Panc1 (cell line): Measurements from ENCODE around the gene EIF4E1B.

Experiments used
- POLR2AphosphoS5 ChIP-seq: IDR thresholded peaks from 2 replicates; pipeline ENCODE4 v1.6.1; 2012; ENCODE audit warnings: mild to moderate bottlenecking, low read depth, low read length, moderate library complexity
- SIN3A ChIP-seq: IDR thresholded peaks from 2 replicates; pipeline ENCODE4 v1.6.1; 2012; ENCODE audit warnings: low read depth, mild to moderate bottlenecking, low read length, moderate library complexity, borderline replicate concordance; ENCODE audit not compliant: insufficient read depth
- TF ChIP-seq, protein P1 (sequence below): fragments of 450-650 bp; IDR thresholded peaks from 2 replicates; pipeline ENCODE4 v1.5.1; 2017; ENCODE audit warnings: mild to moderate bottlenecking
- TF ChIP-seq, protein P2 (sequence below), 2 experiments: IDR thresholded peaks; 2 replicates each; pipeline ENCODE4 v1.6.1; 2011 to 2012; ENCODE audit warnings: low read depth in 2 of 2, control low read depth in 1 of 2, low read length in 1 of 2, mild to moderate bottlenecking in 1 of 2, moderate library complexity in 1 of 2; ENCODE audit not compliant: insufficient read depth in 1 of 2

GRCh38 chr5:176589039-176589769, 41.3 kb upstream of the EIF4E1B start:
- TF ChIP-seq, protein P1, sequence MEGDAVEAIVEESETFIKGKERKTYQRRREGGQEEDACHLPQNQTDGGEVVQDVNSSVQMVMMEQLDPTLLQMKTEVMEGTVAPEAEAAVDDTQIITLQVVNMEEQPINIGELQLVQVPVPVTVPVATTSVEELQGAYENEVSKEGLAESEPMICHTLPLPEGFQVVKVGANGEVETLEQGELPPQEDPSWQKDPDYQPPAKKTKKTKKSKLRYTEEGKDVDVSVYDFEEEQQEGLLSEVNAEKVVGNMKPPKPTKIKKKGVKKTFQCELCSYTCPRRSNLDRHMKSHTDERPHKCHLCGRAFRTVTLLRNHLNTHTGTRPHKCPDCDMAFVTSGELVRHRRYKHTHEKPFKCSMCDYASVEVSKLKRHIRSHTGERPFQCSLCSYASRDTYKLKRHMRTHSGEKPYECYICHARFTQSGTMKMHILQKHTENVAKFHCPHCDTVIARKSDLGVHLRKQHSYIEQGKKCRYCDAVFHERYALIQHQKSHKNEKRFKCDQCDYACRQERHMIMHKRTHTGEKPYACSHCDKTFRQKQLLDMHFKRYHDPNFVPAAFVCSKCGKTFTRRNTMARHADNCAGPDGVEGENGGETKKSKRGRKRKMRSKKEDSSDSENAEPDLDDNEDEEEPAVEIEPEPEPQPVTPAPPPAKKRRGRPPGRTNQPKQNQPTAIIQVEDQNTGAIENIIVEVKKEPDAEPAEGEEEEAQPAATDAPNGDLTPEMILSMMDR = no peak
- TF ChIP-seq, protein P2, sequence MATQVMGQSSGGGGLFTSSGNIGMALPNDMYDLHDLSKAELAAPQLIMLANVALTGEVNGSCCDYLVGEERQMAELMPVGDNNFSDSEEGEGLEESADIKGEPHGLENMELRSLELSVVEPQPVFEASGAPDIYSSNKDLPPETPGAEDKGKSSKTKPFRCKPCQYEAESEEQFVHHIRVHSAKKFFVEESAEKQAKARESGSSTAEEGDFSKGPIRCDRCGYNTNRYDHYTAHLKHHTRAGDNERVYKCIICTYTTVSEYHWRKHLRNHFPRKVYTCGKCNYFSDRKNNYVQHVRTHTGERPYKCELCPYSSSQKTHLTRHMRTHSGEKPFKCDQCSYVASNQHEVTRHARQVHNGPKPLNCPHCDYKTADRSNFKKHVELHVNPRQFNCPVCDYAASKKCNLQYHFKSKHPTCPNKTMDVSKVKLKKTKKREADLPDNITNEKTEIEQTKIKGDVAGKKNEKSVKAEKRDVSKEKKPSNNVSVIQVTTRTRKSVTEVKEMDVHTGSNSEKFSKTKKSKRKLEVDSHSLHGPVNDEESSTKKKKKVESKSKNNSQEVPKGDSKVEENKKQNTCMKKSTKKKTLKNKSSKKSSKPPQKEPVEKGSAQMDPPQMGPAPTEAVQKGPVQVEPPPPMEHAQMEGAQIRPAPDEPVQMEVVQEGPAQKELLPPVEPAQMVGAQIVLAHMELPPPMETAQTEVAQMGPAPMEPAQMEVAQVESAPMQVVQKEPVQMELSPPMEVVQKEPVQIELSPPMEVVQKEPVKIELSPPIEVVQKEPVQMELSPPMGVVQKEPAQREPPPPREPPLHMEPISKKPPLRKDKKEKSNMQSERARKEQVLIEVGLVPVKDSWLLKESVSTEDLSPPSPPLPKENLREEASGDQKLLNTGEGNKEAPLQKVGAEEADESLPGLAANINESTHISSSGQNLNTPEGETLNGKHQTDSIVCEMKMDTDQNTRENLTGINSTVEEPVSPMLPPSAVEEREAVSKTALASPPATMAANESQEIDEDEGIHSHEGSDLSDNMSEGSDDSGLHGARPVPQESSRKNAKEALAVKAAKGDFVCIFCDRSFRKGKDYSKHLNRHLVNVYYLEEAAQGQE (IDR thresholded peaks at IDR 0.05; ENCODE audit: insufficient read depth in 1 of 2, low read depth in 2 of 2, low read length in 1 of 2) = no peak
- no peak for TF ChIP-seq POLR2AphosphoS5
- no peak for TF ChIP-seq SIN3A
